GM21381 (cell line): ENCODE results near the gene RMRP.

Experiments used
- ATAC-seq: cut with Tn5 transposase; IDR thresholded peaks from one replicate; pipeline ENCODE4 v1.9.1; 2021; ENCODE audit warnings: mild to moderate bottlenecking, moderate library complexity; ENCODE audit not compliant: unreplicated experiment

RMRP gene

GRCh38 chr9:35657546-35658136 is at the start of gene RMRP:
Gene RMRP (minus strand): TSS chr9:35658019.
- ATAC-seq, result peak; percentile 81

- ATAC-seq, result no peak
Observed at GRCh38 chr9:35706951-35707350, 49.1 kb upstream of the RMRP start.

GRCh38 chr9:35705836-35706430 is 48.1 kb upstream of the RMRP start:
- no peak for ATAC-seq

DNA sequence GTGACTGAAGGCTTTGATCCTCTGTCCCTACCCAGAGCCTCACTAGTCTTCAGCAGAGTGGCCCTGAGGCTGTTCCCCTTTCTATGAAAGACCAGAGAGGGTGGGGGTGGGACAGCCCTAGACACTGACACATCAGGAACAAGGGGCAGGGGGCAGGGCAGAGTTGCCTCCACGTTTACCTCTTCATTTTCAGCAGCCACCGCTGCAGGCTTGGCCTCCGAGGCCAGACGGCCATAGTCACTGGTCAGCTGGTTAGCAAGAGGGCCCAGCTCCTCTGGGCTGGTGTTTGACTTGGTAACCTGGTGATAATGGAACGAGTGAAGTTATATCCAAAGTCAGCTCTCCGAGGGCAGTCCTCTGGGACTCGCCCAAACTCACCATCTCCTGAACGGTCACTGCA is 47.6 kb upstream of the RMRP start:
- no peak for ATAC-seq

GRCh38 chr9:35703906-35704672 is 46.3 kb upstream of the RMRP start:
- ATAC-seq, result no peak

GRCh38 chr9:35702696-35703095 is 44.9 kb upstream of the RMRP start:
- no peak for ATAC-seq

GRCh38 chr9:35700942-35701341 is 43.1 kb upstream of the RMRP start:
- no peak for ATAC-seq

DNA sequence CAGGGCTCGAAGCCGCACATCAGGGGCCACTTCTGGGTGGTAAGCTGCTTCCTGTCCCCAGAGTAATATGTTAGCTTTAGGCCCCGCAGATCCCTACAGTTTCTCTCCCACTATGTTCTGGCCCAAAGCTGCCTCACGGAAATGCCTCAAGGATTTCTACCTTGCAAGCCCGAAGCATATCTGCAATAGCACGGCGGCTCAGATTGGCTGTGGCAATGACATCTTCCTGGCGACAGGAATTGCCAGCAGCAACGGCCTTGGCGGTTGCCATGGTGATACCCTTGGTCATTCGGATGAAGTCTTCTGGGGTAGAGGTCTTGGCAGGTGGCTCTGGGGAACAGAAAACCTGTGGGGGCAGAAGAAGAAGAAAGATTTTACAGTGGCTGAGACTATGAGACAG is 42.2 kb upstream of the RMRP start:
- ATAC-seq, result no peak

DNA sequence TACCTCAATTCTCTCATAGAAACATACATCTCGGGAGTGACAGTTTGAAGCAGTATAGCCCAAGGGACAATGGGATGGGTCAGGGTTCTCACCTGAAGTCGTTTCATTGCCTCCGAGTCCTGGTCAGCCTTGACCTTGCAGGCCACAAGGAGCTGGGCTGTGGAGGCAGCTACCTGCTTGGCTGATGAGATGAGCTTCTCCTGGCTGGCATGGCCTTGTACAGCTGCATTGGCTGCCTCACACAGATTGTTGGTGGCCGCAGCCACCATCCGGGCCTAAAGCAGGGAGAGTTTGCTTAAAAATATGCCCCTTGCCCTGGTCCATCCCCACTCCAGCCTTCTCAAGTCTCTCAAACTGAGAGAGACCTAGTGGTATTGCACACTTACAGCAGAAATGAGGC is 40.4 kb upstream of the RMRP start:
- ATAC-seq, result no peak

GRCh38 chr9:35697486-35697885 is 39.7 kb upstream of the RMRP start:
- no peak for ATAC-seq

GRCh38 chr9:35696520-35697215 is 38.8 kb upstream of the RMRP start:
- no peak for ATAC-seq

DNA sequence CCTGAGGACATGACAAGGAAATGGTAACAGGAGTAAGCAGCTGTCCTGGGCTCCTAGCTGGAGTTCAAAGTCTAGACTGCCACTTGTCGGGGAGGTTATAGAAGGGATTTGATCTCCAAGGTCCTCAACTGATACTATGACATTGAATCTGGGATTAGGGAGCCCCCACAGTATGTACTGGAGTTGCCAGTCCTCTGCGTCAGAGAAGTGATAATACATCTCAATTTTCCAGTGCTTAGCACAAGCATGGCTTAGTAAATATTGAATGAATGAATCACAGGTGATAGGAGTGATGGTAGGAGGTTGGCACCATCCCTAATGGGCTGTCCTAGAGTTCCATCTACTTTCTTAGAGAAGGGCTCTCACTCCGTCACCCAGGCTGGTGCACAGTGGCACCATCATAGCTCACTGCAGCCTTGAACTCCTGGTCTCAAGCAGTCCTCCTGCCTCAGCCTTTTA is 38.2 kb upstream of the RMRP start:
- no peak for ATAC-seq

GRCh38 chr9:35691757-35692301 is 34.0 kb upstream of the RMRP start:
- ATAC-seq, result no peak

- no peak for ATAC-seq
Observed at GRCh38 chr9:35691334-35691650, 33.5 kb upstream of the RMRP start.

DNA sequence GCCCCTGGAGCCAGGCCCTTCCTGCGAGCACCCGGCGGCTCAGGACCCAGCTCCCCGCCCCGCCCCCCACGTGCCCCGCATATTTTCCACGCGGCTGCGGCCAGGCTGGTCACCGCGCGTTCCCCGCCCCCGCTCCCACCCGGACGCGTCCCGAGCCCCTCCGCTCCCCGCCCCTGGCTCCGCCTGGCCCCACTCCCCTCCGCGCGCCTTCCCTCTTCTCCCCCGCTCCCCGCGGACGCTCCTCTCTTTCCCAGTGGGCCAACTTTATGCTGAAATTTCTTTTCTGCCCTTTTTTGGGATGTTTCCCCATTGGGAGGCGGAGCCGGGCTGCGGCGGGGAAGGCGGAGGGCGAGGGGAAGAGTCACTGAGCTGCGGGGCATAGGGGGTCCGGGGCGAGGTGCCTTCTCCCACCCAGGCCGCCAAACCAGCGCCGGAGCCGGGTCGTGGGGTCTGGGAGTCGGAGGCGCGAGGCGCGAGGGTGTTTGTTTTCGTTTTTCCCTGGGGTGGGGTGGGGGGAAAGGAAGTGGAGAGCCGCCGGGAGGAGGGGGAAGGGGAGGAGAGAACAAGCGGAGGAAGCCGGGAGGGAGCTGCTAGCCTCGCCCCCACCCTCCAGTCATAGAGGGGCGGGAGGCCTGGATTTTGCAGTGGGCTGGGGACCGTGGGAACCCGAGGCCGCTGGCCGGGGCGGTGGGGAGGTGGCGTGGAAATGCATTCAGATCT is 33.0 kb upstream of the RMRP start:
- ATAC-seq, result no peak

- no peak for ATAC-seq
Observed at GRCh38 chr9:35690294-35690613, 32.4 kb upstream of the RMRP start.

- no peak for ATAC-seq
Observed at GRCh38 chr9:35689542-35690293, 31.9 kb upstream of the RMRP start, which contains the start of gene TPM2. Gene TPM2 (minus strand): TSS chr9:35689925. CDS start chr9:35689817, 108 bp downstream.

GRCh38 chr9:35688558-35689541 is 31.0 kb upstream of the RMRP start:
- ATAC-seq, result no peak

- ATAC-seq, result no peak
Observed at GRCh38 chr9:35687972-35688557, 30.2 kb upstream of the RMRP start.
